NOMO-1 treated with DMSO at 0.1 percent for 48 hours (cell line): ENCODE measurements around the gene ARHGAP24.
"Not testable (repeated sequence)": the region's sequence is repeated elsewhere in the genome, so short reads cannot be mapped to it uniquely, and the experiment has no call there.

Experiments used
- DNase-seq: peaks from one replicate; lab custom pipeline; 2025; ENCODE audit not compliant: unreplicated experiment; lab: John Stamatoyannopoulos, UW

Gene ARHGAP24

DNA sequence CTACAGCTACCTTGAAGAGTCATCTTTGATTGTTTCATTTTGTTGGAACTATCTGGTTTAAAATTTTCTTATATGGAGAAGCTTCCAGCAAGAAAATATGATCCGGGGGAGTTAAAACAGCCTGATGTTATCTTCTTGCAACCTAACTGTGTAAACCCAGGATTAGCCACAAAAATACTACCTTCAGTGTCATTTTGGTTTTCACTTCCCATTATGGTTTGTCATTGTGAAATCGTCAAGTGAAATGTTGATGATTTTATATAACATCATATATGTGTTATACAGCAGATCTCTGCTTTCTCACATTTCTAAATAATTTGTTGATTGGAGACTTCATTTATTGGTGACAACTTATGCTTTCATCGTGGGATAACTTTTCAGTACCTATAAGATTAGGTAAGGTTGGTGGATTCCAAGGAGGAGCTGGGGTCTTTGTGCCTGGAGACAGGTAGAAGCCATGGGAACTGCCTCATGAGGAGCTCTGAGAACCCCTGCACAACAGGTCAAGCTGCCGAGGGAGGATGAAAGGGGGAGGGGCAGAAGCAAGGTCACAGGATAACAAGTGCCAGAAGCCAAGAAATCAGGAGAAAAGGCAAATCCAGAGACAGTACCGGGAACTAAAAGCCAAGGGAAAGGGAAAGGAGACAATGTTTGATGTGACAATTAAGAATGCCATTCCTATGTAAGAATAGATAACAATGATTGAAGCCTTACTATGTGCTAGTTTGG lies 7.2 kb downstream of the ARHGAP24 start:
- peak; percentile 76 for DNase-seq

- peak; percentile 26 for DNase-seq
These were observed 11.6 kb downstream of the ARHGAP24 start for GRCh38 chr4:85486425-85487086.

DNA sequence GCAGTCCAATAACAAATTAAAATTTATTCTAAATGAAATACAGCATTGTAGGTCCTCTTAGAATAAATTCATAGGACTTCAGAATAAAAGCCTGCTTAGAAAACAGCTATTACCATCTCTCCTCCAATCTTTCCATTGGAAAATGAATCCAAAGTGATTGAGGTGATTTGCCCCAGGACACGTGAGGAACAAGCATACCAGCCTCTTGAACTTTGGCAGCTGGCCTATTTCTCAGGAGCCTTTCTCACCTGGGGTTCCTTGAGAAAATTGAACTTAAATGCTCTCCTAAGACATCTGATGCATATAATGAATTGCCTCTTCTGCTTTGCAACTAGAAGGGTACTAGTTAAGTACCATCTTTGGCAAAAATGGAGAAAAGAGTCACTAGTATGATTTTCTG lies 13.5 kb downstream of the ARHGAP24 start:
- DNase-seq: no peak

DNA sequence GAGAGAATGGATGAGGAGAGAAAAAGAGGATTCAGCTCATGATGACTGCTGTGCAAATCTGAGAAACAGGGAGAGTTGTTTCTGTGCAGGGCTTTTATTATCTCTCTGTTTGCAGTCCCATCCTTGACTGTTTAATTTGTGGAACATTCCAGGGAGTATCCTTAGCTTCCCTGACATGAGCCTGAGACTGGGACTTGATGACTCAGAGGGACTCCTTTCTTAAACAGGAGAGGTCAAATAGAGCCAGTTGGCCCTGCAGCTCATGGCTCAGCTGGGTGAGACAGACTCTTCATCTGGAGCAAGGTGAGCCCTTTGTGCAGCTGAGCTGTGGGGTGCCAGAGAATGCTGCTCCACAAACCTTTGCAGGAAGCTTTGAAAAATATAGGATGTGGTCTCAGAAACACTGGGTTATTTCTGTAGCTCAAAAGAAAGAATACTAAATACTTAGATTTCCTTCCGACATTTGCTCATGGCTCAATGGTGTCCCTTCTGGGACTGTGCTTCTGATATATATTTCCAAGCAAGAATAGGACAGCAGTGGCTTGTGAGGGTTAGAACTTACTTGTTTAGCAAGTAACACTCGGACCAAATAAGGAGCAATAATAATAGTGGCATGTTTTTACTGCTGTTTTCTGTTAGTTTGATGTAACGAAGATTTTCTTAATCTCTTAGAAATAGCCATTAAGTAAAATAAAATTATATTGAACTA lies 14.5 kb downstream of the ARHGAP24 start:
- DNase-seq: no peak

DNA sequence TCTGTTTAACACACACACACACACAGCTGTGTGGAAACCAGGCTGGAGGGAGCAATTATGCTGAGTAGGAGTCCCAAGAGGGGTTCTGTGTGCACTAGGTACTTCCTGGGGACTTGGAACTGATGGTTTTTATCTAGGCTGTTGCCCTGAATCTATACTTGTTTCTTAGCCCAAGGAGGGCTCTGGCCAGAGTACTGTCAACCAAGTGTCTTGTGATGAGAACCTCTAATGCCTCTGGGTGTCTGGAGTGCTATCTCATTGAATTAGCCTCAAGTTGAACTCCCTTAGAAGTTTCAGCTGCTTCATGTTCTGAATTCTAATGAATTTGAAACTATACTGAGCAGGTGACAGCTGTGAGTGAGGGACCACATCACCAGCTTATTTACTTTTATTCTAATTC lies 16.6 kb downstream of the ARHGAP24 start:
- no peak for DNase-seq

- DNase-seq: no peak
These were observed 17.4 kb downstream of the ARHGAP24 start for GRCh38 chr4:85492336-85492735.

DNA sequence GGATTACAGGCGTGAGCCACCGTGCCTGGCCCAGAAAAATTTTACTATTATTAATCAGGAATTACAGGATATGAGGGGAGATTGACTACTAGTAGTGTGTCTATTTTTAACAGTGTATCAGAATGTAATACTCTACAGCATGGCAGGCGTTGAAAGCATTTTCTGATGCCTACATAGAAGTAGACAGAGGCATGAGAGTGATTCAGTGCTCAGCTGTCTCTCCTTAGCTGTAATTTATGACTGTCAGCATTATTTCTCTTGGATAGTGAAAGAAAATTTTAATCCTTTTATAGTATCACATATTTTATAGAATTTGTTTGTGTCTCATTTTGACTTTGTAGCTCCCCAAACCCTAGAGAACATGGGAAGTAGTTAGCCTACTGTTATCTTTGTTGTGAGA lies 20.7 kb downstream of the ARHGAP24 start:
- no peak for DNase-seq

DNA sequence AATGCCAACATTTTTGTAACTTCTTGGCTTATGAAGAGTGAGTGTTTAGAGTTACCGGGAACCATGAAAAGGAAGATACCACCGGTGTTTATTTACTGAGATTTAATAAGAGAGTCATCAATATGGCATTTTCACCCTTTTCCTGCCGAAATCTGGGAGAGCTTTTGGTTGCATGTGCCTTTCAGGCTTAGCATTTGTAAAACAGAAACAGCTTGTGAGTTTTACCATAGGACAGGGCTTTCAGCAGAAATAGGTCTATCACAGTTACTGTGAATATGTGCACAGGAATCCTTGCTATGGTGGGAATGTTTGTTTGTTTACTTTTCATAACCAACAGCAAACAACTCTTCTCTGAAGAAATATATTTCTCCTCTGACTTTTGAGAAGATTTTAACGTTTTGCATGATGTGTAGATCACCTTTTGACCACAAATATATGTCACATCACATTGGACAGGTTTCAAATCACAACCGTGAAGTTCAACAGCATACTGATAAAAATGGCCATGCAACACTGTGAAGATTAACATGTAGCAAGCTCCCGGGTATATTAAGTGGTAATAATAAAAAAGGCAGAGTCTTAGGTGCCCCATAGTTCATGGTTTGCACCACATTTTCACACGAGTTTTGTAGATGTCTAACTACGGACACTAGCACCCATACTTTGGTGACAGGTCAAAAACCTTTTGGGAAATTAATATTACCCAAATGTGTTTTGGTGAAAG lies 21.3 kb downstream of the ARHGAP24 start:
- DNase-seq: no peak

- peak; percentile 58 for DNase-seq
These were observed 22.0 kb downstream of the ARHGAP24 start for GRCh38 chr4:85496933-85497332.

DNA sequence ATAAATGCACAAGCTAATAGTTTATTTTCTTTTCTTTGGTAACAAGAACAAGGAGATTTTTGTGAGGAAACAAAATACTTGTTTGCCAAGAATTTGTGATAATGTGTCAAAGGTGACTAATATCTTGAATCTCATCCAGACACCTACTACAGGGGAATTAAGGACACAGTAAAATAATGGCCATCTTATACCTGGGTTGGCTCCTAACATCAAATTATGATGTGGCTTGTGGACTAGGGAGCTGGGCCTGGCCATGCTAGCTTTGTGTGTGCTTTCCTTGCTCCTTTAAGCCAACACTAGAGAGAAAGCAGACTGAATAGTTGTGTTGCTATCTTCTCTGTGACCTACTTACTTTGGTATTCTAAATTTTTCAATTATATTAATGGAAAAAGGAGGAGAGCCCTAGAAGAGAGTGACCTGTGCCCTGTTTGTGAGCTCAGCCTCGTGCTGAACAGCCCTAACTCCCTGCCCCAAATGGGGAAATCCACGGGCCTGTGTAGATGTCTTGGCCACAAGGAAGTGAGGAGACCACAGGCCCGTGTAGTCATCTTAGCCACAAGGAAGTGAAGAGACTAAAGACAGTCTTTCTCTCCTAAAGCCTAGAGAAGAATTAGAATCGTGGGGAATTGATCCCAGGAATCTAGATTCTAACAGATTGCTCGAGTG lies 23.3 kb downstream of the ARHGAP24 start:
- DNase-seq: peak; percentile 86

DNA sequence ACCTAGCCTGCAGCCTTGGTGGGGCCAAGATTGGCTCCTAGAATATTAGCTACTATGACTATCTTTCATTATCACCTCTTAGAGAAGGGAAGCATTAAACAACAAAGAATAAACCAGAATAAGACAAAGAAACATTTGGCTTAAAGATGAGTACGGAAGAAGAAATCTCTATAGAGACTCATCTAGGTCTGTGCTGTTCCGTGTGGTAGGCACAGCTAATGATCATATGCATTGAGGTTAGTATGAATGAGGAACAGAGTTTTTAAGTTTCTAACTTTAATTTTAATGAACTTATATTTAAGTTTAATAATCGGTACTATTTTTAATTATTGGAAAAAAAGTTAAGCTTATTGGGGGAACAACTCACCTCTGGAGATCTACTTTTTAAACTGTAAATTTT lies 24.6 kb downstream of the ARHGAP24 start:
- no peak for DNase-seq

GRCh38 chr4:85500110-85500867 lies 25.3 kb downstream of the ARHGAP24 start:
- DNase-seq: peak; percentile 21

DNA sequence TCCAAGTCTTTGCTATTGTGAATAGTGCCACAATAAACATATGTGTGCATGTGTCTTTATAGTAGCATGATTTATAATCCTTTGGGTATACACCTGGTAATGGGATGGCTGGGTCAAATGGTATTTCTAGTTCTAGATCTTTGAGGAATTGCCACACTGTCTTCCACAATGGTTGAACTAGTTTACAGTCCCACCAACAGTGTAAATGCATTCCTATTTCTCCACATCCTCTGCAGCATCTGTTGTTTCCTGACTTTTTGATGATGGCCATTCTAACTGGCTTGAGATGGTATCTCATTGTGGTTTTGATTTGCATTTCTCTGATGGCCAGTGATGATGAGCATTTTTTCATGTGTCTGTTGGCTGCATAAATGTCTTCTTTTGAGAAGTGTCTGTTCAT lies 26.2 kb downstream of the ARHGAP24 start:
- not testable (repeated sequence) for DNase-seq

GRCh38 chr4:85508654-85509053 lies 33.7 kb downstream of the ARHGAP24 start:
- DNase-seq: no peak

DNA sequence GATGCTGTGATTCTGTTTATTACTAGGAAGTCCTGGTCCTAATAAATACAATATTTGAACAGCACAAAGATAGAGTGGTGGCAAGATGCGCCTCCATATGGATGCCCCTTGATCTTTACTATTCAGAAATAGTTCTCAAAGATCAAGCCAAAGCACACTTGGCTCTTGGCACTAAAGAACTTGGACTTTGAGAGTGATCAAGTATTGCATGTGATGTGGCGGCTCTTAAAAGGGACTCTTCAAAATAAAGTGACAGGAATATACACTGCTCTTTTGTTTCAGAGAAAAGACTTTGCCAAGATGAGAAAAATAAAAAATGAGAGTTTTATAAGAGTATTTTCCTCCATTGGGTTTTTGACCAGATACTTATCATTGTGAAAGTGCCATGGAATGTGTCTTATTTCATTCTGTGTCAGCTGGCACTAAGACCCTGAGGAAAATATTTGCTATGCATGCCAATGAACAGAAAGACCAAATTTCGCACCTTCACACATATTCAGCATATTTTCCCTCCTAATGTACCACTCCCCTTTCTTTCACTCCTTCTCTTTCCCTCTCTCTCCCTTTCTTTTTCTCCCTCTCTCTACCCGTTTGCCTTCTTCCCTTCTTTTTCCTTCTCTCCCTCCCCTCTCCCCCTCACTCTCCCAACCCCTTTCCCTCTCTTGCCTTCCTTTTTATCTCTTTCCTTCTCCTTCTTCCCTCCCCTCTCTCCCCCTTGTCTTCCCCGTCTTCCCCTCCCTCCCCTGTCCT lies 35.1 kb downstream of the ARHGAP24 start:
- no peak for DNase-seq

DNA sequence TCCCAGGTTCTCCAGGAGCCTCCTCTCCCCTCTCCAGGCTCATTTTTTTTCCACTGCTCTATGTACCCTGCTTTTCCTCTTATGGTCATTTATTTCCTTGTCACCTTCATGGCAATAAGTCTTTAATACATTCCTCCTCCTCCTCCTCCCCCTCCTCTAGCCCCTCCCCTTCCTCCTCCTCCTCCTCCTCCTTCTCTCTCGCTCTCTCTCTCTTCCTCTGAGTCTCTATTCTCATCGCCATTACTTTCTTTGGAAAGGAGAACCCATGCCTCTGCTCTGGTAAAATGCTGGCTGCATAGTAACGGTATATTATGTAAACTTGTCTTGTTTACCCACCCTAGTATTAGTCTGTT lies 35.7 kb downstream of the ARHGAP24 start:
- no peak for DNase-seq

GRCh38 chr4:85512446-85513205 lies 37.7 kb downstream of the ARHGAP24 start:
- DNase-seq: no peak

- no peak for DNase-seq
These were observed 39.2 kb downstream of the ARHGAP24 start for GRCh38 chr4:85514117-85514516.

GRCh38 chr4:85514783-85515182 lies 39.8 kb downstream of the ARHGAP24 start:
- no peak for DNase-seq
